ENCODE measurements around the gene LYRM4. TPM values are rescaled to one million over a fixed set of nuclear protein-coding genes. Genes with fewer than 3 reads are reported as not detected.
A peak's percentile ranks its signal among the peaks of the same experiment; 100 is the strongest.

The LYRM4 gene
- polyA plus RNA-seq, 1 donor (not counting 4 experiments of a cell fraction or from before 2014, with no cell fraction given): 41.1 TPM

DNA sequence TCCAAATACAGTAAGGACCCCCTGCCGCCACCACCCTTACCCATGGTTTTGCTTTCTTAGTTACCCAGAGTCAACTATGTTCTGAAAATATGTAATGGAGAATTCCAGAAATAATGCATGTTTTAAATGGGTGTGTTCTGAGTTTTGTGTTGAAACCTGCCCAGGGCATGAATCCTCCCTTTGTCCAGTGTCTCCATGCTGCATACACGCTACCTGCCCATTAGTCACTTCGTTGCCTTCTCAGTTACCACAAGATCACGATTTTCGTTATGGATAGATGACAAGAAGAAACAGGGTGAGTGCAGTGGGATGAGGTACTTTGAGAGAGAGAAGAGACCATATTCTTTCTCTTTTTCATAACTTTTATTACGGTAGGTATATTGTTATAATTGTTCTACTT is 11.2 kb upstream of the LYRM4 start:
- H3K4me1 ChIP-seq (ENCODE audit: control insufficient read depth, extremely low read depth, insufficient read depth, low read length): peaks cover 12% of the 10 kb centered on the region
- peak overlapping the region; percentile 20 for H3K4me2 ChIP-seq (ENCODE audit: control insufficient read depth, extremely low read depth, insufficient read depth, low read depth, low read length)
- DNase-seq (ENCODE audit: low read depth, low spot score) (peak; percentile 52), FAIRE-seq (peak; percentile 76)
- TF ChIP-seq CTCF (optimal IDR thresholded peaks at IDR 0.05 in 1 of 3, IDR thresholded peaks at IDR 0.05 in 1 of 3, conservative IDR thresholded peaks at IDR 0.05 in 1 of 3; ENCODE audit: extremely low read depth in 1 of 3, insufficient read depth in 2 of 3, low read length in 3 of 3) (no peak), EZH2 (IDR thresholded peaks at IDR 0.05; ENCODE audit: low read length) (no peak)
- dilution Hi-C loops (cut with MboI; ENCODE audit: extremely low pct_ligation_motif_present, low sequenced_read_pairs): no loop called here
- H2AFZ ChIP-seq (ENCODE audit: control insufficient read depth, low read length): no peak overlapping the region
- no peaks in the 10 kb centered on the region for H4K20me1 ChIP-seq (ENCODE audit: control insufficient read depth, extremely low read depth, insufficient read depth, low read length)
- H3K36me3 ChIP-seq (ENCODE audit: control insufficient read depth in 2 of 2, extremely low read depth in 1 of 2, insufficient read depth in 2 of 2, low read length in 2 of 2): peaks cover 0 to 1% of the 10 kb centered on the region in 2 experiments
- no peaks in the 10 kb centered on the region for H3K9me3 ChIP-seq (ENCODE audit: control insufficient read depth, low read depth, low read length)
- no peak overlapping the region for H3K4me3 ChIP-seq (ENCODE audit: control insufficient read depth in 2 of 3, extremely low read depth in 1 of 3, insufficient read depth in 2 of 3, low read depth in 1 of 3, low read length in 3 of 3)
- H3K9me1 ChIP-seq (ENCODE audit: control insufficient read depth, extremely low read depth, insufficient read depth, low read length): no peaks in the 10 kb centered on the region
- no peaks in the 10 kb centered on the region for H3K27me3 ChIP-seq (ENCODE audit: control insufficient read depth, extremely low read depth, insufficient read depth, low read length)
- H3K9ac ChIP-seq (ENCODE audit: control insufficient read depth, extremely low read depth, insufficient read depth, low read length): no peak overlapping the region
- peak overlapping the region; percentile 87 for H3K27ac ChIP-seq (ENCODE audit: control insufficient read depth, insufficient read depth, low read length)
- H3K79me2 ChIP-seq (ENCODE audit: control insufficient read depth, insufficient read depth, low read length): peaks cover 19% of the 10 kb centered on the region

- peaks cover 28% of the 10 kb centered on the region for H3K79me2 ChIP-seq (ENCODE audit: control insufficient read depth, insufficient read depth, low read length)
- dilution Hi-C loops (cut with MboI; ENCODE audit: extremely low pct_ligation_motif_present, low sequenced_read_pairs): no loop called here
Measured at GRCh38 chr6:5270093-5270680, 9.4 kb upstream of the LYRM4 start.

More at GRCh38 chr6:5270093-5270680, 9.4 kb upstream of the LYRM4 start:
- TF ChIP-seq CTCF (optimal IDR thresholded peaks at IDR 0.05 in 1 of 3, IDR thresholded peaks at IDR 0.05 in 1 of 3, conservative IDR thresholded peaks at IDR 0.05 in 1 of 3; ENCODE audit: extremely low read depth in 1 of 3, insufficient read depth in 2 of 3, low read length in 3 of 3): no peak
- no peak for TF ChIP-seq EZH2 (IDR thresholded peaks at IDR 0.05; ENCODE audit: low read length)
- no peaks in the 10 kb centered on the region for H3K27me3 ChIP-seq (ENCODE audit: control insufficient read depth, extremely low read depth, insufficient read depth, low read length)
- FAIRE-seq: no peak
- peaks cover 12% of the 10 kb centered on the region for H3K4me1 ChIP-seq (ENCODE audit: control insufficient read depth, extremely low read depth, insufficient read depth, low read length)
- no peak overlapping the region for H3K4me3 ChIP-seq (ENCODE audit: control insufficient read depth in 2 of 3, extremely low read depth in 1 of 3, insufficient read depth in 2 of 3, low read depth in 1 of 3, low read length in 3 of 3)
- no peak overlapping the region for H3K4me2 ChIP-seq (ENCODE audit: control insufficient read depth, extremely low read depth, insufficient read depth, low read depth, low read length)
- no peak overlapping the region for H3K9ac ChIP-seq (ENCODE audit: control insufficient read depth, extremely low read depth, insufficient read depth, low read length)
- no peaks in the 10 kb centered on the region for H3K36me3 ChIP-seq (ENCODE audit: control insufficient read depth in 2 of 2, extremely low read depth in 1 of 2, insufficient read depth in 2 of 2, low read length in 2 of 2)
- no peak overlapping the region for H3K27ac ChIP-seq (ENCODE audit: control insufficient read depth, insufficient read depth, low read length)
- no peaks in the 10 kb centered on the region for H4K20me1 ChIP-seq (ENCODE audit: control insufficient read depth, extremely low read depth, insufficient read depth, low read length)
- no peaks in the 10 kb centered on the region for H3K9me1 ChIP-seq (ENCODE audit: control insufficient read depth, extremely low read depth, insufficient read depth, low read length)
- no peaks in the 10 kb centered on the region for H3K9me3 ChIP-seq (ENCODE audit: control insufficient read depth, low read depth, low read length)
- no peak for DNase-seq (ENCODE audit: low read depth, low spot score)
- H2AFZ ChIP-seq (ENCODE audit: control insufficient read depth, low read length): no peak overlapping the region
